Activated CD8-positive, alpha-beta T cell treated with anti-CD3 and anti-CD28 coated beads, Interleukin-2, amount 10 ng/mL, durations not matched to agents 7 days and 5 days (primary cell): ENCODE data around the gene CDHR5. TPM values are rescaled to one million over a fixed set of nuclear protein-coding genes. Genes with fewer than 3 reads are reported as not detected.
"Not testable (repeated sequence)": the region's sequence is repeated elsewhere in the genome, so short reads cannot be mapped to it uniquely, and the experiment has no call there.

Experiments used
- ATAC-seq: fragments of 150-1000 bp; cut with Tn5 transposase; one replicate; pipeline ENCODE4 v1.10.0; 2021; ENCODE audit warnings: moderate library complexity
- CTCF ChIA-PET: fragments of 350-600 bp; sonication (Branson Sonifier 250); formaldehyde crosslinking; loops from one replicate; lab custom pipeline; 2021; ENCODE audit warnings: antibody characterized with exemption; lab: Charles Lee
- POLR2A ChIA-PET: fragments of 350-600 bp; sonication (Branson Sonifier 250); formaldehyde crosslinking; loops from one replicate; lab custom pipeline; 2021; ENCODE audit warnings: antibody characterized with exemption; lab: Charles Lee
- DNase-seq: peaks from one replicate; pipeline ENCODE4 v3.0.0-alpha.2; 2020
- H3K27ac Mint-ChIP-seq: one replicate; pipeline ENCODE4 v1.8.0; 2021; ENCODE audit warnings: mild to moderate bottlenecking, mixed read lengths
- H3K27me3 Mint-ChIP-seq: one replicate; pipeline ENCODE4 v1.8.0; 2021; ENCODE audit warnings: low read depth, mixed read lengths
- H3K36me3 Mint-ChIP-seq: one replicate; pipeline ENCODE4 v1.8.0; 2021; ENCODE audit warnings: low read depth, mixed read lengths
- H3K4me1 Mint-ChIP-seq: one replicate; pipeline ENCODE4 v1.8.0; 2021; ENCODE audit warnings: low read depth, mixed read lengths
- H3K4me3 Mint-ChIP-seq: one replicate; pipeline ENCODE4 v1.8.0; 2021; ENCODE audit warnings: mild to moderate bottlenecking, mixed read lengths
- H3K9me3 Mint-ChIP-seq: one replicate; pipeline ENCODE4 v1.8.0; 2022; ENCODE audit warnings: mixed read lengths; ENCODE audit not compliant: insufficient read depth
- total RNA-seq, 2 experiments: library from RNA; stranded (reverse); gene quantifications; one replicate each; pipeline ENCODE4 v1.2.3, GENCODE V29; 2021

CDHR5 gene
- total RNA-seq, 2 experiments from 2014 or later = not detected

DNA sequence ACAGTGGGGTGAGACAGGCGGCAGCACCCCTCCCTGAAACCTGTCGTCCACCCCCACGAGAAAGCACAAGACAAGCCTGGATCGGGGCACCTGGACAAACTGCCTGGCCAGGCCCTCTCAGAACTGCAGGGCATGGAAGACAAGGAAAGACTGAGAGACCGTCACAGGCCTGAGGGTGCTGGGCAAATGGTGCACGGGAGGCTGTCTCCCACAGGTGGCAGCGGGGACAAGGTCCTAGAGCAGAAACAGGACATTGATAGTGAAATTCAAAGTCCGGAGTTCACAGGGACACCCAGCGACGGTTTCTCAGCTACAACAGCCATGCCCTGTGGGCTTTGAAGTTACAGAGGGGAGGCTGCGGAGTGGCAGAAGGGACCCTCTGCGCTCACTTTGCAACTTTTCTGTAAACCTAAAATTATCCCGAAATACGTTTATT, 33.0 kb upstream of the CDHR5 start:
- CTCF ChIA-PET = no interaction called here
- Mint-ChIP-seq H3K27ac (no peak overlapping the region), H3K36me3 (peaks cover 5% of the 10 kb centered on the region), H3K9me3 (no peaks in the 10 kb centered on the region), H3K4me1 (peaks cover 3% of the 10 kb centered on the region), H3K27me3 (no peaks in the 10 kb centered on the region), H3K4me3 (no peak overlapping the region)
- ATAC-seq = no peak
- POLR2A ChIA-PET = no interaction called here
- DNase-seq = no peak

DNA sequence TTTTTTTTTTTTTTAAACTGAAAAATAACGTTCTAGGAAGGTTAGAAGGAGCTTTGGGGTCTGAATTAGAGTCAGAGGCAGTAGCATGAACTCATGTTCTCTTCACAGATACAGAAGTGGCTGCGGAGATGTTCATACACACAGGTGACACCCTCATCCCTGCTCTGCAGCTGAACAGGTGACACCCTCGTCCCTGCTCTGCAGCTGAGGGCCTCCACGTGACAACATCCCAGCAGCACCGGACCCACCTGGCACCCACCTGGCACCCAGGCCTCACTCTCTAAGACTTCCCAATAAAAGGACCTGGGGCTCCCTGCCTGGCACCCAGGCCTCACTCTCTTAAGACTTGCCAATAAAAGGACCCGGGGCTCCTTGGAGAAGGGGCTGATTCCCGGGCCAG, 32.1 kb upstream of the CDHR5 start:
- no peak for DNase-seq
- POLR2A ChIA-PET = no interaction called here
- Mint-ChIP-seq H3K9me3 (no peaks in the 10 kb centered on the region), H3K4me3 (no peak overlapping the region), H3K4me1 (no peaks in the 10 kb centered on the region), H3K27me3 (no peaks in the 10 kb centered on the region), H3K27ac (no peak overlapping the region), H3K36me3 (peaks cover 4% of the 10 kb centered on the region)
- no peak for ATAC-seq
- CTCF ChIA-PET = interaction anchor here (1.6 kb wide), 1 partner anchor 66 kb away, joined by 5 read pairs; no protein-coding TSS in a partner anchor

DNA sequence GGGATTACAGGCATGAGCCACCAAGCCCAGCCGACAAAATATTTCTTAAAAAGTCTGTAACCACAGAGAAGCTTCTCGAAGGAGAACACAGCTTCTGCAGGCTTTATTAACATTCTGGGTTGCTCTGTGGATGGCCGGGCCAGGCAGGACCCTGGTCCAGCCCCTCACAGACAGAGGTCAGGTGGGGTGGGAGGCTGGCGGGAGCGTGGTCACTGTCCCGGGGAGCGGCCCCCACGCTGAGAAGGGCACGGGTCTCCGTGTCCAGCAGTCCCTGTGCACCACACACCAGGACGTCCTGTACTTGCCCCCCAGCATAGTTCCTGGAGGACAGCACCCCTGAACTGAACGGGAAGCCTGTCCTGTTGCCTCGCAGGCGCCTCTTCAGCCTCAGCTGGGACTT, 31.7 kb upstream of the CDHR5 start:
- H3K36me3 Mint-ChIP-seq = peaks cover 4% of the 10 kb centered on the region
- no peaks in the 10 kb centered on the region for H3K27me3 Mint-ChIP-seq
- ChIA-PET POLR2A (no interaction called here), CTCF (interaction anchor here (1.6 kb wide), 1 partner anchor 66 kb away, joined by 5 read pairs; no protein-coding TSS in a partner anchor)
- no peak overlapping the region for H3K4me3 Mint-ChIP-seq
- DNase-seq = no peak
- no peak for ATAC-seq
- H3K4me1 Mint-ChIP-seq = no peaks in the 10 kb centered on the region
- H3K27ac Mint-ChIP-seq = no peak overlapping the region
- H3K9me3 Mint-ChIP-seq = no peaks in the 10 kb centered on the region

DNA sequence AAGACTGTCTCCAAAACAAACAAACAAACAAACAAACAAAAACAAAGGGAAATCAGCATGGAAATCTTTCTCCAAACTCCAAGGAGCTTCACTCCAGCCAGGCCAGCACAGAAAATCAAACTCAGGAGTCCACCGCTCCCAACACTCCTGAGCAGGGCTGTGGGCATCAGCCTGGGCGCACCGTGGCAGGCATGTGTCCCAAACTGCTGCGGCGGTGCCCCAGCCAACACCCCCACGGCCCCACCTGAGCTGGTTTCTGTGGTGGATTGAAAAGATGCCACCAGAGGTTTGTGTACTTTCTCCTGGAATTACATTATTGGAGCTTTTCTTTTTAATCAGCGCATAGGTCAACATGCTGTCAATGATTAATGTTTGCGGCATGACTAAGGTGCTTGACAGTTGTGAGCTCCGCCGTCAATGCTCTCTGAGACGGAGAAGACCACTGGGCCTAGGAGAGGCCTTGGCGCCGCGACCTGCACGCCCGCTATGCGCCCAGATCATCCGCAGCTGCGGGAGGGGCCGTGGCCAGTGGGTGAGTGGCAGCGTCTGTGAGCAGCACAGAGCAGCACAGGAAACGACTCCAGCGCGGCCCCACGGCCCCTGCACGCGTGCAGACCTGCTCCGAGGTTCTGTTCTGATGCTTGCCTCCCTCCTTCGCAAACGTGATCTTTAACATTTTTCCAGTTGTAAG, 30.4 kb upstream of the CDHR5 start:
- ChIA-PET POLR2A (no interaction called here), CTCF (interaction anchor here (1.6 kb wide), 1 partner anchor 68 kb away, joined by 5 read pairs; no protein-coding TSS in a partner anchor)
- H3K27me3 Mint-ChIP-seq = no peaks in the 10 kb centered on the region
- no peak overlapping the region for H3K4me3 Mint-ChIP-seq
- no peak overlapping the region for H3K27ac Mint-ChIP-seq
- H3K36me3 Mint-ChIP-seq = peaks cover 6% of the 10 kb centered on the region
- DNase-seq = no peak
- no peaks in the 10 kb centered on the region for H3K9me3 Mint-ChIP-seq
- no peaks in the 10 kb centered on the region for H3K4me1 Mint-ChIP-seq
- no peak for ATAC-seq

DNA sequence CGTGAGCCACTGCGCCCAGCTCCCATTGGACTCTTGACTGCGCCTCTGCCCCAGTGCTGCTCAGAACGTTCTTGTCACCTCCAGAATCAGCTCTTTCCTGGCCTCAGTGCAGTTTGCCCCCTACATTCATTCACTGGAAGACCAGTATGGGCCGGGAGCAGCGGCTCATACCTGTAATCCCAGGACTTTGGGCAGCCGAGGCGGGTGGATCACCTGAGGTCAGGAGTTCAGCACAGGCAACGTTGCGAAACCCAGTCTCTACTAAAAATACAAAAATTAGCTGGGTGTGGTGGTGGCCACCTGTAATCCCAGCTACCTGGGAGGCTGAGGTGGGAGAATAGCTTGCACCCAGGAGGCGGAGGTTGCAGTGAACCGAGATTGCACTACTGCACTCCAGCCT, 29.7 kb upstream of the CDHR5 start:
- ATAC-seq, H3K27me3 Mint-ChIP-seq, H3K4me1 Mint-ChIP-seq, H3K36me3 Mint-ChIP-seq, POLR2A ChIA-PET, H3K4me3 Mint-ChIP-seq, CTCF ChIA-PET, H3K9me3 Mint-ChIP-seq, H3K27ac Mint-ChIP-seq, DNase-seq: not testable (repeated sequence)

DNA sequence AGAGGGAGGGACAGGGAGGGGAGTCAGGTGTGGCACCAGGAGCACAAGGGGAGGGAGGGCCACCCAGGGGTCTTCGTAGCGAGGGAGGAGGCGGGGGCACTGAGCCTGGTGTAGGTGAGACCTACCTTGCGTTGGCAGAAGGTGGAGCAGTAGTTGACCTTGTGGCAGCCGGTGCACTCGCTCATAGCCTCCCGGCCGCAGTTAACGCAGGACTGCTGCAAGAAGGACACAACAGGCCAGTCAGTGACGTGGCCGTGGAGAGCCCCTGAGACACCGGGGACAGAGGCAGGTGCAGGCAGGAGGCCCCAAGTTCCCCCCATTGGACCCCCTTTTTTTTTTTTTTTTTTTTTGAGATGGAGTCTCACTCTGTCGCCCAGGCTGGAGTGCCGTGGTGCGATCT, 29.1 kb upstream of the CDHR5 start:
- H3K27me3 Mint-ChIP-seq = no peaks in the 10 kb centered on the region
- H3K36me3 Mint-ChIP-seq = peaks cover 9% of the 10 kb centered on the region
- no peak overlapping the region for H3K27ac Mint-ChIP-seq
- CTCF ChIA-PET = no interaction called here
- H3K4me1 Mint-ChIP-seq = no peaks in the 10 kb centered on the region
- ATAC-seq = no peak
- H3K4me3 Mint-ChIP-seq = no peak overlapping the region
- no peak for DNase-seq
- no peaks in the 10 kb centered on the region for H3K9me3 Mint-ChIP-seq
- POLR2A ChIA-PET = no interaction called here

DNA sequence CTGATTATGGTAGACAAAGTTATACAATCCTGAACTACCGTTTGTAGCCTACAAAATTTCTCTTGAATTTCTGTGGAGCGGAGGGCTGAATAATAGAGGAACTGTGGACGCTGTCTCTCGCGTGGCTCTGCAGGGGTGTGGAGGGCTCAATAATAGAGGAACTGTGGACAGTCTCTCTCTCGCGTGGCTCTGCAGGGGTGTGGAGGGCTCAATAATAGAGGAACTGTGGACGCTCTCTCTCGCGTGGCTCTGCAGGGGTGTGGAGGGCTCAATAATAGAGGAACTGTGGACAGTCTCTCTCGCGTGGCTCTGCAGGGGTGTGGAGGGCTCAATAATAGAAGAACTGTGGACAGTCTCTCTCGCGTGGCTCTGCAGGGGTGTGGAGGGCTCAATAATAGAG, 28.4 kb upstream of the CDHR5 start:
- CTCF ChIA-PET, H3K27ac Mint-ChIP-seq, H3K9me3 Mint-ChIP-seq: not testable (repeated sequence)

DNA sequence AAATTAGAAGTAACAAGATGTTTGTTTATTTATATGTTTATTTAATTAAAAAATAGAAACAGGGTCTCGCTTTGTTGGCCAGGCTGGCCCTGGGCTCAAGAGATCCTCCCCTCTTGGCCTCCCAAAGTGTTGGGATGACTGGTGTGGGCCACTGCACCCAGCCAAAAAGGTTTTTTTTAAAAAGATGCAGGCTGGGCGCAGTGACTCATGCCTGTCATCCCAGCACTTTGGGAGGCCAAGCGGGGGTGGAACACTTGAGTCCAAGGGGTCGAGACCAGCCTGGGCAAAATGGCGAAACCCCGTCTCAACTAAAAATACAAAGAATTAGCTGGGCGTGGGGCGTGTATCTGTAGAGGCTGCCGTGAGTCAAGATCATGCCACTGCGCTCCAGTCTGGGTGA, 25.7 kb upstream of the CDHR5 start:
- Mint-ChIP-seq H3K27me3 (no peaks in the 10 kb centered on the region), H3K9me3 (no peaks in the 10 kb centered on the region), H3K27ac (no peak overlapping the region), H3K4me3 (no peak overlapping the region), H3K36me3 (peaks cover 14% of the 10 kb centered on the region), H3K4me1 (peaks cover 2% of the 10 kb centered on the region)
- ChIA-PET POLR2A (interaction anchor here (0.6 kb wide), 1 partner anchor 73 kb away, joined by 3 read pairs; no protein-coding TSS in a partner anchor), CTCF (no interaction called here)
- ATAC-seq (no peak), DNase-seq (no peak)

More for the DNA sequence above, 28.4 kb upstream of the CDHR5 start:
- ATAC-seq, H3K4me3 Mint-ChIP-seq, H3K36me3 Mint-ChIP-seq, H3K27me3 Mint-ChIP-seq, DNase-seq, POLR2A ChIA-PET, H3K4me1 Mint-ChIP-seq: not testable (repeated sequence)

DNA sequence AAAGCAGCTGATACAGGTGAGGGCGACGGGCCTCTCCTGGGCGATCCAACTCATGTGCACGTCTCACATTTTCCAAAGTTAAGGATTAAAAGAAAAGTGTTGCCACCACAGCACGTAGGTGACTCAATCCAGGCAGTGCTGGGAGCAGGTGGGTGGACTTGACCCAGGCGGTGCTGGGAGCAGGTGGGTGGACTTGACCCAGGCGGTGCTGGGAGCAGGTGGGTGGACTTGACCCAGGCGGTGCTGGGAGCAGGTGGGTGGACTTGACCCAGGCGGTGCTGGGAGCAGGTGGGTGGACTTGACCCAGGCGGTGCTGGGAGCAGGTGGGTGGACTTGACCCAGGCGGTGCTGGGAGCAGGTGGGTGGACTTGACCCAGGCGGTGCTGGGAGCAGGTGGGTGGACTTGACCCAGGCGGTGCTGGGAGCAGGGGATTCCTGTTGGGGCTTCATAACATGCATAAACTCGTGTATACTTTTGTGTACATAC, 23.0 kb upstream of the CDHR5 start:
- DNase-seq, CTCF ChIA-PET, H3K4me1 Mint-ChIP-seq, H3K27ac Mint-ChIP-seq, ATAC-seq, H3K27me3 Mint-ChIP-seq, H3K9me3 Mint-ChIP-seq, H3K4me3 Mint-ChIP-seq, POLR2A ChIA-PET: not testable (repeated sequence)
- peaks cover 12% of the 10 kb centered on the region for H3K36me3 Mint-ChIP-seq

DNA sequence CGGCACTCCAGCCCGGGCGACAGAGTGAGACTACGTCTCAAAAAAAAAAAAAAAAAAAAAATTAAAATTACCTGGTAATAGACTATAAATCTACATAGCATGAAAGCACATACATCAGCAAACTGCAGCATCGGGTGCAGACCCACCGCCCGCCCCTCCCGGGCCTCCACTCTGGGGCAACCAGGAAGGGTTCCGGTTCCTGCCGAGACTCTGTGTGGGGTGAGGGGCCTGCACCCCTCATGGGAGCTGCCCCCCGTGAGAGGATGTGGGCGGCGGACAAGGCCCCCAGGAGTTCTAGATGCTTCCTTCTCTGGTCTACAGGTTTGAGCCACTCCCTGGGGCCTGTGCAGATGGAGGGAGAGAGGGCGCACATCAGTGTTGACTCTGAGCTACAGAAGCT, 21.5 kb upstream of the CDHR5 start:
- no peak for DNase-seq
- ChIA-PET POLR2A (no interaction called here), CTCF (interaction anchor here (1.5 kb wide), 1 partner anchor 80 kb away, joined by 4 read pairs; no protein-coding TSS in a partner anchor)
- ATAC-seq = no peak
- H3K36me3 Mint-ChIP-seq = peaks cover 8% of the 10 kb centered on the region
- no peaks in the 10 kb centered on the region for H3K27me3 Mint-ChIP-seq
- H3K9me3 Mint-ChIP-seq = no peaks in the 10 kb centered on the region
- H3K4me3 Mint-ChIP-seq = no peak overlapping the region
- H3K27ac Mint-ChIP-seq = no peak overlapping the region
- peaks cover 2% of the 10 kb centered on the region for H3K4me1 Mint-ChIP-seq

DNA sequence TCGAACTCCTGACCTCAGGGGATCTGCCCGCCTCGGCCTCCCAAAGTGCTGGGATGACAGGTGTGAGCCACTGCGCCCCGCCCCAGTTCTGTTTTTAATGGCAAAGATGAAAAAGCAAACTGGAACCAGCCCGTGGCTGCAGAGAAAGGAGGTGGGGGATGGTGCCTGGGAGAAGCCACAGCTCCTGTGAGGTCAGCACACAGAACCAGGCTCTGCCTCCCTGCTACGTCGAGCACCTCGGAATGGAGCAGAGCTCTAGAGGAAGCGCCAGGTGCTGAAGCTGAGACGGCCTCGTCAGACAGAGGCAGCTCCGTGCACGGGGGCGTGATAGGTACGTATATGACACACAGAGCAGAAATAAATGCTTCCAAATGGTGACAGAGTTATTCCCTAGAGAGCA, 20.8 kb upstream of the CDHR5 start:
- Mint-ChIP-seq H3K9me3 (no peaks in the 10 kb centered on the region), H3K4me3 (no peak overlapping the region), H3K36me3 (peaks cover 8% of the 10 kb centered on the region), H3K27me3 (no peaks in the 10 kb centered on the region), H3K27ac (no peak overlapping the region), H3K4me1 (peaks cover 7% of the 10 kb centered on the region)
- no peak for DNase-seq
- no peak for ATAC-seq
- ChIA-PET CTCF (no interaction called here), POLR2A (no interaction called here)

DNA sequence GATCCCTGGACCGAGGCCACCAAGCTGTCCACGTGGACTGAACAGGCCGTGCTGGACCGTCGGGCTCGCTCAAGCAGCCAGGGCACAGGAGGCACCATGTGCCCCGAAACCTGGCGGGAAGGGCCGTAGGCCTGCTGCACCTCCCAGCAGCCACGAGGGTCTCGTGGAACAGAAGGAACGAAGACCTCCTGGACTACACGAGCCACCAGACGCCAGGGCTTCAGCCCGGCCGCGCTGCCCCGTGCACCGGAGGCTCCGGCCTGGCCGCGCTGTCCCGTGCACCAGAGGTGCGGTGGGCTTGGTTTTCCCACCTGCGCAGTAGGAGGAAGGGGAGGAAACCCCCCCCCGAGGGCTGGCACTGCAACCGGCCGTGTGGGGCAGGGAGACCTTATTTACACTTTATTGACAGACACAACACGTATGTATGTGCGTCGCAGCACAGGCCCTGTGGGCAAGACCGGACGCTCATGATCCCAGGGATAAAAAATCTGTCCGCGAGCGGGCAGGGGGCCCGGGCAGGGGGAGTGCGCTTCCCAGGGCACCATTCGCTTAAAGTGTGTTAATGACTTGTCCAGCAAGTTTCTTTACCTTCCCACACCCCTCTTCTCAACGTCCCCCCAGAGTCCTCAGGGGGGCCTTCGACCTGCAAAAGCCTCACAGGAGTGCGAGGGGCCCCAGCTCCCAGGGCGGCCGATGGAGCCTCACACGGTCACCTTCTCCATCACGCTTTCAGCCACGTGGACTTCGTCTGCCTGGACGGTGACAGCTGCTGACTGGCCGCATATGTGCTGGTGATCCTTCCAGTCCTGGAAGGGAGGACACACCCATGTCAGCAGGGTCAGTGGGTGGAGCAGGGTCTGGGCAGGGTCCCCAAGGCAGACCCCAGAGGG, 19.3 kb upstream of the CDHR5 start:
- CTCF ChIA-PET = no interaction called here

More for the DNA sequence above, 19.3 kb upstream of the CDHR5 start:
- Mint-ChIP-seq H3K27ac (no peak overlapping the region), H3K36me3 (peaks cover 5% of the 10 kb centered on the region), H3K9me3 (no peaks in the 10 kb centered on the region), H3K4me1 (peaks cover 10% of the 10 kb centered on the region), H3K27me3 (peaks cover 5% of the 10 kb centered on the region), H3K4me3 (no peak overlapping the region)
- POLR2A ChIA-PET = no interaction called here
- DNase-seq (no peak), ATAC-seq (no peak)
